Breast epithelium (tissue), 3 donors: ENCODE measurements around the gene C1QTNF8.

Experiments used
- CTCF ChIP-seq, 3 donors: fragments of 450-650 bp; IDR thresholded peaks; one replicate each; pipeline ENCODE4 v1.5.1; 2016 to 2017; ENCODE audit warnings: antibody characterized with exemption in 3 of 3, mild to moderate bottlenecking in 3 of 3, moderate library complexity in 3 of 3
- POLR2A ChIP-seq: fragments of 450-650 bp; IDR thresholded peaks from one replicate; pipeline ENCODE4 v1.6.1; 2016; ENCODE audit warnings: antibody characterized with exemption, mild to moderate bottlenecking, moderate library complexity
- POLR2AphosphoS5 ChIP-seq, 3 donors: sonication (generic); formaldehyde crosslinking; IDR thresholded peaks; one replicate each; pipeline ENCODE4 v1.6.1; 2017; ENCODE audit warnings: antibody characterized with exemption in 3 of 3

- no peak for TF ChIP-seq CTCF (IDR thresholded peaks at IDR 0.05)
- TF ChIP-seq POLR2A, result no peak
- TF ChIP-seq POLR2AphosphoS5 (IDR thresholded peaks at IDR 0.05), result no peak
Measured at GRCh38 chr16:1079341-1079740, 16.7 kb downstream of the C1QTNF8 start.
